HepG2 (cell line): ENCODE results near the gene TRERF1. TPM values are rescaled to one million over a fixed set of nuclear protein-coding genes. Genes with fewer than 3 reads are reported as not detected.
A peak's percentile ranks its signal among the peaks of the same experiment; 100 is the strongest.

Experiments used
- ATAC-seq: fragments of 200-7000 bp; cut with Tn5 transposase; 3 replicates; pipeline ENCODE4 v1.9.1; 2020; ENCODE audit warnings: mild to moderate bottlenecking, moderate library complexity
- BruUV-seq: library from RNA; stranded (reverse); fragments of 400-500 nt; replicated peaks from 2 replicates; lab custom pipeline; 2021; lab: Mats Ljungman, UMichigan
- CTCF ChIA-PET: fragments of 300-600 bp; formaldehyde crosslinking; extraction: SDS; loops from one replicate; lab custom pipeline; 2021; ENCODE audit warnings: low total read pairs, inconsistent platforms, low intra/inter-chr PET ratio; lab: Yijun Ruan, JAX
- POLR2A ChIA-PET: fragments of 350-600 bp; sonication (Branson Sonifier 250); formaldehyde crosslinking; loops from one replicate; lab custom pipeline; 2020; ENCODE audit warnings: antibody characterized with exemption, inconsistent platforms; lab: Yijun Ruan, JAX
- DNase-seq: peaks from one replicate; pipeline ENCODE4 v3.0.0-alpha.2; 2015; ENCODE audit warnings: low spot score
- FAIRE-seq: peaks from 3 replicates; lab custom pipeline; 2011; peaks lifted over from hg19 to GRCh38; lab: Jason Lieb, UNC
- H2AFZ ChIP-seq: one replicate; pipeline ENCODE4 v1.6.1; 2011; ENCODE audit warnings: low read length, inconsistent platforms
- H3K27ac ChIP-seq: fragments of 300-600 bp; 3 replicates; pipeline ENCODE4 v1.8.0; 2011; ENCODE audit warnings: mixed run types, mild to moderate bottlenecking, mixed read lengths, low read length, inconsistent platforms; ENCODE audit not compliant: insufficient read depth; ENCODE audit errors: extremely low read length
- H3K27me3 ChIP-seq, 2 experiments: fragments of 200-600 bp in 1 of 2; 2 replicates in 1 of 2; 3 replicates in 1 of 2; pipeline versions ENCODE4 v1.6.0 to v1.8.0; 2011; ENCODE audit warnings: low read length in 2 of 2, mild to moderate bottlenecking in 2 of 2, moderate library complexity in 2 of 2, inconsistent platforms in 1 of 2; ENCODE audit not compliant: insufficient read depth in 2 of 2, control insufficient read depth in 1 of 2
- H3K36me3 ChIP-seq, 2 experiments: fragments of 200-600 bp in 1 of 2; replicated peaks in 1 of 2; 2 replicates in 1 of 2; 3 replicates in 1 of 2; pipeline versions ENCODE4 v1.5.1 to v1.8.0; 2011; ENCODE audit warnings: low read length in 2 of 2, inconsistent platforms in 1 of 2; ENCODE audit not compliant: insufficient read depth in 2 of 2, control insufficient read depth in 1 of 2
- H3K4me1 ChIP-seq: 2 replicates; pipeline ENCODE4 v1.5.1; 2012; ENCODE audit warnings: low read length, inconsistent platforms; ENCODE audit not compliant: insufficient read depth
- H3K4me2 ChIP-seq: 2 replicates; pipeline ENCODE4 v1.6.0; 2011; ENCODE audit warnings: low read depth, low read length, inconsistent platforms
- H3K4me3 ChIP-seq, 3 experiments: fragments of 200-600 bp in 1 of 3; sonication (generic), shearing (Covaris generic) in 1 of 3; replicated peaks in 1 of 3; 2 replicates each; pipeline ENCODE4 v1.5.1; 2011 to 2016; ENCODE audit warnings: low read length in 3 of 3, inconsistent platforms in 2 of 3, low read depth in 2 of 3, mild to moderate bottlenecking in 2 of 3, control low read depth in 1 of 3, mixed read lengths in 1 of 3; ENCODE audit not compliant: insufficient read depth in 1 of 3
- H3K79me2 ChIP-seq: one replicate; pipeline ENCODE4 v1.6.1; 2011; ENCODE audit warnings: low read length, inconsistent platforms; ENCODE audit not compliant: insufficient read depth
- H3K9ac ChIP-seq: 2 replicates; pipeline ENCODE4 v1.6.0; 2011; ENCODE audit warnings: mild to moderate bottlenecking, low read depth, low read length, inconsistent platforms; ENCODE audit not compliant: insufficient read depth
- H3K9me3 ChIP-seq: 2 replicates; pipeline ENCODE4 v1.5.1; 2012; ENCODE audit warnings: mild to moderate bottlenecking, low read length
- H4K20me1 ChIP-seq: 2 replicates; pipeline ENCODE4 v1.6.0; 2011; ENCODE audit warnings: inconsistent platforms, mild to moderate bottlenecking, low read length, moderate library complexity; ENCODE audit not compliant: insufficient read depth
- HES4 ChIP-seq: sonication (generic); formaldehyde crosslinking; IDR thresholded peaks from 2 replicates; pipeline ENCODE4 v1.9.0; 2021; ENCODE audit warnings: mild to moderate bottlenecking, missing genetic modification reagents, borderline replicate concordance
- WGBS: methylation state at CpG from one replicate; pipeline ENCODE4 v1.1.6; 2017; ENCODE audit warnings: low lambda C conversion rate; 5-methylcytosine and 5-hydroxymethylcytosine counted together
- in situ Hi-C: cut with HindIII; loops from 2 replicates; pipeline ENCODE4 v1.10.0; 2017; ENCODE audit warnings: low pct_unique_long_range_greater_than_20kb; ENCODE audit not compliant: extremely low pct_ligation_motif_present
- intact Hi-C: fragments of 100-400 bp; cut with micrococcal nuclease; formaldehyde crosslinking; loops from one replicate; pipeline ENCODE4 v1.10.0; 2022; ENCODE audit not compliant: unreplicated experiment
- polyA plus RNA-seq, 8 experiments: library from polyadenylated mRNA; depleted of rRNA in 3 of 8; stranded (reverse) in 7 of 8; unstranded in 1 of 8; fragments of >200 nt; fragmentation: Illumina TruSeq in 4 of 8; extraction: Trizol in 4 of 8; gene quantifications; 2 replicates each; pipeline versions ENCODE4 v1.2.1 to v1.2.3, GENCODE V29; 2011 to 2016; ENCODE audit warnings: low read depth in 4 of 8, missing spikeins in 1 of 8, mixed read lengths in 1 of 8; ENCODE audit not compliant: insufficient read depth in 1 of 8
- total RNA-seq, 5 experiments: library from RNA; depleted of rRNA; stranded (reverse); fragments of >200 nt; fragmentation: Illumina TruSeq; extraction: Trizol; gene quantifications; 2 replicates each; pipeline ENCODE4 v1.2.3, GENCODE V29; 2016; ENCODE audit warnings: low read depth in 1 of 5
- TF ChIP-seq, protein P1 (sequence below): IDR thresholded peaks from 2 replicates; pipeline ENCODE4 v1.6.1; 2016; ENCODE audit warnings: missing genetic modification reagents, missing compliant biosample characterization
- TF ChIP-seq, protein P2 (sequence below): sonication (generic); formaldehyde crosslinking; IDR thresholded peaks from 2 replicates; pipeline ENCODE4 v1.4.0; 2020; ENCODE audit warnings: missing genetic modification reagents
- TF ChIP-seq, protein P3 (sequence below): sonication (generic); formaldehyde crosslinking; IDR thresholded peaks from 2 replicates; pipeline ENCODE4 v1.5.0; 2020; ENCODE audit warnings: mild to moderate bottlenecking, missing genetic modification reagents, moderate library complexity

TRERF1 gene
- total and polyA plus RNA-seq, 2 of the 13 experiments (the other 11 are each of a cell fraction or from before 2014, with no cell fraction given), result 0.02 TPM; not detected in 1

DNA sequence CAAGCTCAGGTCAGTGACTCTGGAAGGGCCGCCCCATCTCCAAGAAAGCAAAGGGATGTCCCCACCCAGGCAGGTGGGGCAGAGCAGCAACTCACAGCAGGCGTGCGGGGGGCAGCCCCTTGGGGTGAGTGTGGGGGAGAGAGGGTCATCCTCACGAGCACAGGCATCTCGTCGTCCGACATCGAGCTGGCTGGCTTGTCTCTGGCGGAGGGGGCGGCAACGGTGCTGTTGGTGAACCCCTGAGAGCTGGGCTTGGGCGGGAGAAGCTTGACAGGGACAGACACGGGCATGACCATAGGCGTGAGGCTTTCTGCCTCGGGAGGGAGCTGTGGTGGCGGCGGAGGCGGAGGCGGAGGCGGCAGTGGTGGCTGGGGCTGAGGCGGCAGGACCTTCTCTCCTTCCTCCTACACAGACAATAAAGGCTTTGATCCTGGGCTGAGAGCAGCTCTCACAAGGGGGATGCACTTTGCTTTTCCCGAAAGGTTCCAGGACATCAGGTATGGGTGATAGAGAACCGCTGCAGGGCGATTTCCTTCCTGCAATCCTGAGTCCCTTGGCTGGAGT lies 188.5 kb downstream of the TRERF1 start:
- H3K36me3 ChIP-seq, result no peaks in the 10 kb centered on the region
- ChIA-PET CTCF (no interaction called here), POLR2A (no interaction called here)
- TF ChIP-seq, protein P1, sequence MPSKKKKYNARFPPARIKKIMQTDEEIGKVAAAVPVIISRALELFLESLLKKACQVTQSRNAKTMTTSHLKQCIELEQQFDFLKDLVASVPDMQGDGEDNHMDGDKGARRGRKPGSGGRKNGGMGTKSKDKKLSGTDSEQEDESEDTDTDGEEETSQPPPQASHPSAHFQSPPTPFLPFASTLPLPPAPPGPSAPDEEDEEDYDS (CRISPR knock-in tag), result no peak
- TF ChIP-seq, protein P2, sequence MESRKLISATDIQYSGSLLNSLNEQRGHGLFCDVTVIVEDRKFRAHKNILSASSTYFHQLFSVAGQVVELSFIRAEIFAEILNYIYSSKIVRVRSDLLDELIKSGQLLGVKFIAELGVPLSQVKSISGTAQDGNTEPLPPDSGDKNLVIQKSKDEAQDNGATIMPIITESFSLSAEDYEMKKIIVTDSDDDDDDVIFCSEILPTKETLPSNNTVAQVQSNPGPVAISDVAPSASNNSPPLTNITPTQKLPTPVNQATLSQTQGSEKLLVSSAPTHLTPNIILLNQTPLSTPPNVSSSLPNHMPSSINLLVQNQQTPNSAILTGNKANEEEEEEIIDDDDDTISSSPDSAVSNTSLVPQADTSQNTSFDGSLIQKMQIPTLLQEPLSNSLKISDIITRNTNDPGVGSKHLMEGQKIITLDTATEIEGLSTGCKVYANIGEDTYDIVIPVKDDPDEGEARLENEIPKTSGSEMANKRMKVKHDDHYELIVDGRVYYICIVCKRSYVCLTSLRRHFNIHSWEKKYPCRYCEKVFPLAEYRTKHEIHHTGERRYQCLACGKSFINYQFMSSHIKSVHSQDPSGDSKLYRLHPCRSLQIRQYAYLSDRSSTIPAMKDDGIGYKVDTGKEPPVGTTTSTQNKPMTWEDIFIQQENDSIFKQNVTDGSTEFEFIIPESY (CRISPR knock-in tag), result peak; percentile 72
- TF ChIP-seq, protein P3, sequence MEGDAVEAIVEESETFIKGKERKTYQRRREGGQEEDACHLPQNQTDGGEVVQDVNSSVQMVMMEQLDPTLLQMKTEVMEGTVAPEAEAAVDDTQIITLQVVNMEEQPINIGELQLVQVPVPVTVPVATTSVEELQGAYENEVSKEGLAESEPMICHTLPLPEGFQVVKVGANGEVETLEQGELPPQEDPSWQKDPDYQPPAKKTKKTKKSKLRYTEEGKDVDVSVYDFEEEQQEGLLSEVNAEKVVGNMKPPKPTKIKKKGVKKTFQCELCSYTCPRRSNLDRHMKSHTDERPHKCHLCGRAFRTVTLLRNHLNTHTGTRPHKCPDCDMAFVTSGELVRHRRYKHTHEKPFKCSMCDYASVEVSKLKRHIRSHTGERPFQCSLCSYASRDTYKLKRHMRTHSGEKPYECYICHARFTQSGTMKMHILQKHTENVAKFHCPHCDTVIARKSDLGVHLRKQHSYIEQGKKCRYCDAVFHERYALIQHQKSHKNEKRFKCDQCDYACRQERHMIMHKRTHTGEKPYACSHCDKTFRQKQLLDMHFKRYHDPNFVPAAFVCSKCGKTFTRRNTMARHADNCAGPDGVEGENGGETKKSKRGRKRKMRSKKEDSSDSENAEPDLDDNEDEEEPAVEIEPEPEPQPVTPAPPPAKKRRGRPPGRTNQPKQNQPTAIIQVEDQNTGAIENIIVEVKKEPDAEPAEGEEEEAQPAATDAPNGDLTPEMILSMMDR (CRISPR knock-in tag), result peak; percentile 40
- 0 out of 2 replicates have a peak, but pooled peaks have one; percentile 28 for TF ChIP-seq HES4 (CRISPR knock-in tag)
- peaks cover 4 to 14% of the 10 kb centered on the region in 2 experiments; a peak in 3 of 5 replicates for H3K27me3 ChIP-seq
- 55% methylated on average over 22 of the region's 24 CpGs for WGBS
- DNase-seq (no peak), FAIRE-seq (no peak), ATAC-seq (peak; percentile 39)
- no TSS peak for BruUV-seq
- no peak overlapping the region for H3K4me2 ChIP-seq
- H4K20me1 ChIP-seq, result no peaks in the 10 kb centered on the region
- no peak overlapping the region for H3K27ac ChIP-seq
- no peak overlapping the region for H2AFZ ChIP-seq
- in situ Hi-C loops, result loop anchor here (5.0 kb wide), 1 partner anchor 284 kb away; no protein-coding TSS in a partner anchor
- H3K4me1 ChIP-seq, result peaks cover 8% of the 10 kb centered on the region; the same call in 1 of the 2 replicates
- no peaks in the 10 kb centered on the region for H3K9me3 ChIP-seq
- intact Hi-C loops, result no loop called here
- no peak overlapping the region for H3K4me3 ChIP-seq
- H3K9ac ChIP-seq, result no peak overlapping the region
- H3K79me2 ChIP-seq, result no peaks in the 10 kb centered on the region
